ENCODE data around the gene CTAG1B.

Gene CTAG1B

GRCh38 chrX:154599531-154599930 is 19.6 kb downstream of the CTAG1B start:
- H3K4me3 ChIP-seq (replicated peaks in 1 of 2; ENCODE audit: low read depth in 2 of 2, low read length in 2 of 2) = no peak overlapping the region
- no peak for DNase-seq (ENCODE audit: low read depth in 2 of 2)
- no peak for TF ChIP-seq CTCF (IDR thresholded peaks at IDR 0.05; ENCODE audit: low read depth, low read length)

- H3K4me3 ChIP-seq (replicated peaks in 1 of 2; ENCODE audit: low read depth in 2 of 2, low read length in 2 of 2) = no peak overlapping the region
- TF ChIP-seq CTCF (IDR thresholded peaks at IDR 0.05; ENCODE audit: low read depth, low read length) = no peak
- no peak for DNase-seq (ENCODE audit: low read depth in 2 of 2)
These were observed 20.4 kb downstream of the CTAG1B start for GRCh38 chrX:154598656-154599055.

- TF ChIP-seq CTCF (IDR thresholded peaks at IDR 0.05; ENCODE audit: low read depth, low read length) = no peak
- no peak for DNase-seq (ENCODE audit: low read depth in 2 of 2)
- no peak overlapping the region for H3K4me3 ChIP-seq (replicated peaks in 1 of 2; ENCODE audit: low read depth in 2 of 2, low read length in 2 of 2)
These were observed 21.9 kb downstream of the CTAG1B start for GRCh38 chrX:154597221-154597620.

GRCh38 chrX:154596290-154596929 is 22.7 kb downstream of the CTAG1B start:
- no peak overlapping the region for H3K4me3 ChIP-seq (replicated peaks in 1 of 2; ENCODE audit: low read depth in 2 of 2, low read length in 2 of 2)
- no peak for TF ChIP-seq CTCF (IDR thresholded peaks at IDR 0.05; ENCODE audit: low read depth, low read length)
- peak; percentile 18 to 60 for DNase-seq (ENCODE audit: low read depth in 2 of 2)

GRCh38 chrX:154595559-154596249 is 23.4 kb downstream of the CTAG1B start:
- H3K4me3 ChIP-seq (replicated peaks in 1 of 2; ENCODE audit: low read depth in 2 of 2, low read length in 2 of 2) = no peak overlapping the region
- no peak for DNase-seq (ENCODE audit: low read depth in 2 of 2)
- no peak for TF ChIP-seq CTCF (IDR thresholded peaks at IDR 0.05; ENCODE audit: low read depth, low read length)

GRCh38 chrX:154594491-154594890 is 24.6 kb downstream of the CTAG1B start:
- TF ChIP-seq CTCF (IDR thresholded peaks at IDR 0.05; ENCODE audit: low read depth, low read length) = no peak
- H3K4me3 ChIP-seq (replicated peaks in 1 of 2; ENCODE audit: low read depth in 2 of 2, low read length in 2 of 2) = no peak overlapping the region
- DNase-seq (ENCODE audit: low read depth in 2 of 2) = no peak
